HepG2 (cell line): ENCODE measurements around the gene STARD13. TPM values are rescaled to one million over a fixed set of nuclear protein-coding genes. Genes with fewer than 3 reads are reported as not detected.

Experiments
- ARID4A ChIP-seq: sonication (generic); formaldehyde crosslinking; IDR thresholded peaks from 2 replicates; pipeline ENCODE4 v1.5.0; 2020; ENCODE audit warnings: mild to moderate bottlenecking, missing genetic modification reagents, borderline replicate concordance
- CREBL2 ChIP-seq: sonication (generic); formaldehyde crosslinking; IDR thresholded peaks from 2 replicates; pipeline ENCODE4 v1.8.1; 2023; ENCODE audit warnings: missing genetic modification reagents, mild to moderate bottlenecking, borderline replicate concordance
- HOXA5 ChIP-seq: sonication (generic); formaldehyde crosslinking; IDR thresholded peaks from 2 replicates; pipeline ENCODE4 v1.4.0; 2020; ENCODE audit warnings: missing genetic modification reagents
- IKZF5 ChIP-seq: IDR thresholded peaks from 2 replicates; pipeline ENCODE4 v1.6.1; 2018; ENCODE audit warnings: missing genetic modification reagents, mild to moderate bottlenecking, missing compliant biosample characterization
- MAFG ChIP-seq: sonication (generic); formaldehyde crosslinking; IDR thresholded peaks from 2 replicates; pipeline ENCODE4 v1.5.1; 2020; ENCODE audit warnings: mild to moderate bottlenecking, missing genetic modification reagents
- RFX3 ChIP-seq: IDR thresholded peaks from 2 replicates; pipeline ENCODE4 v1.6.1; 2016; ENCODE audit warnings: missing biosample characterization, missing genetic modification reagents
- RNF2 ChIP-seq: fragments of 450-650 bp; conservative IDR thresholded peaks from 2 replicates; pipeline ENCODE4 v1.6.1; 2016; ENCODE audit warnings: low read depth
- SALL1 ChIP-seq: sonication (generic); formaldehyde crosslinking; IDR thresholded peaks from 2 replicates; pipeline ENCODE4 v1.8.0; 2022; ENCODE audit warnings: mild to moderate bottlenecking, missing genetic modification reagents
- SRSF4 ChIP-seq: fragments of 200-400 bp; formaldehyde crosslinking; IDR thresholded peaks from one replicate; pipeline ENCODE4 v1.6.1; 2018; ENCODE audit warnings: mild to moderate bottlenecking, low read depth, low read length, moderate library complexity; ENCODE audit not compliant: poor library complexity, severe bottlenecking
- TARDBP ChIP-seq: sonication (generic); formaldehyde crosslinking; IDR thresholded peaks from 2 replicates; pipeline ENCODE4 v1.8.0; 2022; ENCODE audit warnings: mild to moderate bottlenecking, missing genetic modification reagents
- ZBTB25 ChIP-seq: IDR thresholded peaks from 2 replicates; pipeline ENCODE4 v1.6.1; 2018; ENCODE audit warnings: missing genetic modification reagents
- ZBTB39 ChIP-seq: sonication (generic); formaldehyde crosslinking; IDR thresholded peaks from 2 replicates; pipeline ENCODE4 v1.5.0; 2020; ENCODE audit warnings: missing genetic modification reagents
- ZBTB49 ChIP-seq: sonication (generic); formaldehyde crosslinking; IDR thresholded peaks from 2 replicates; pipeline ENCODE4 v1.4.0; 2020; ENCODE audit warnings: missing genetic modification reagents, borderline replicate concordance
- ZNF773 ChIP-seq: sonication (generic); formaldehyde crosslinking; IDR thresholded peaks from 2 replicates; pipeline ENCODE4 v1.4.0; 2020; ENCODE audit warnings: missing genetic modification reagents, borderline replicate concordance
- ZSCAN9 ChIP-seq: IDR thresholded peaks from 2 replicates; pipeline ENCODE4 v1.6.1; 2016; ENCODE audit warnings: borderline replicate concordance
- polyA plus RNA-seq, 8 experiments: library from polyadenylated mRNA; depleted of rRNA in 3 of 8; stranded (reverse) in 7 of 8; unstranded in 1 of 8; fragments of >200 nt; fragmentation: Illumina TruSeq in 4 of 8; extraction: Trizol in 4 of 8; gene quantifications; 2 replicates each; pipeline versions ENCODE4 v1.2.1 to v1.2.3, GENCODE V29; 2011 to 2016; ENCODE audit warnings: low read depth in 4 of 8, missing spikeins in 1 of 8, mixed read lengths in 1 of 8; ENCODE audit not compliant: insufficient read depth in 1 of 8
- total RNA-seq, 5 experiments: library from RNA; depleted of rRNA; stranded (reverse); fragments of >200 nt; fragmentation: Illumina TruSeq; extraction: Trizol; gene quantifications; 2 replicates each; pipeline ENCODE4 v1.2.3, GENCODE V29; 2016; ENCODE audit warnings: low read depth in 1 of 5

The STARD13 gene
- total and polyA plus RNA-seq, 2 of the 13 experiments (the other 11 are each of a cell fraction or from before 2014, with no cell fraction given) = 12.8 to 14.3 TPM

- TF ChIP-seq ZSCAN9 (CRISPR knock-in tag) (peak; percentile 76), ZBTB39 (CRISPR knock-in tag) (0 out of 2 replicates have a peak, but pooled peaks have one; percentile 51), ARID4A (CRISPR knock-in tag) (peak; percentile 46; the same call in 1 of the 2 replicates), ZBTB49 (no peak), HOXA5 (CRISPR knock-in tag) (0 out of 2 replicates have a peak, but pooled peaks have one; percentile 15), RNF2 (no peak), SALL1 (CRISPR knock-in tag) (peak; percentile 98), ZNF773 (no peak), ZBTB25 (CRISPR knock-in tag) (peak; percentile 87), MAFG (CRISPR knock-in tag) (no peak), IKZF5 (CRISPR knock-in tag) (peak; percentile 72; the same call in 1 of the 2 replicates), TARDBP (CRISPR knock-in tag) (peak; percentile 93), RFX3 (no peak), CREBL2 (CRISPR knock-in tag) (no peak), SRSF4 (no peak)
Measured at GRCh38 chr13:33260168-33261098, 25.1 kb downstream of the STARD13 start (continued).
